Upper lobe of right lung (tissue), 1 donor: ENCODE measurements around the gene CHD2. TPM values are rescaled to one million over a fixed set of nuclear protein-coding genes. Genes with fewer than 3 reads are reported as not detected.
A peak's percentile ranks its signal among the peaks of the same experiment; 100 is the strongest.
"Not testable (repeated sequence)": the region's sequence is repeated elsewhere in the genome, so short reads cannot be mapped to it uniquely, and the experiment has no call there.

Source experiments
- ATAC-seq: fragments of 200-7000 bp; cut with Tn5 transposase; one replicate; pipeline ENCODE4 v1.9.1; 2020; ENCODE audit warnings: mild to moderate bottlenecking, moderate library complexity
- DNase-seq: peaks from one replicate; pipeline ENCODE4 v3.0.0-alpha.2; 2020
- H3K27ac ChIP-seq: fragments of 200-600 bp; one replicate; pipeline ENCODE4 v1.8.0; 2022
- H3K27me3 ChIP-seq: fragments of 200-600 bp; one replicate; pipeline ENCODE4 v1.8.0; 2022; ENCODE audit warnings: mild to moderate bottlenecking
- H3K36me3 ChIP-seq: fragments of 200-600 bp; one replicate; pipeline ENCODE4 v1.8.0; 2022
- H3K4me1 ChIP-seq: fragments of 200-600 bp; one replicate; pipeline ENCODE4 v1.8.0; 2022
- H3K4me3 ChIP-seq: fragments of 200-600 bp; one replicate; pipeline ENCODE4 v1.8.0; 2022; ENCODE audit warnings: mild to moderate bottlenecking
- H3K9me3 ChIP-seq: fragments of 200-600 bp; one replicate; pipeline ENCODE4 v1.8.0; 2022
- intact Hi-C: fragments of 100-400 bp; cut with DNase I; formaldehyde crosslinking; loops from one replicate; pipeline ENCODE4 v1.11.0; 2022
- total RNA-seq: library from RNA; stranded (reverse); fragmentation: NEBNext Ultra II Directional; extraction: Animal tissue kit (Norgen Biotek cat#: 25700); gene quantifications from one replicate; pipeline ENCODE4 v1.2.1, GENCODE V29; 2021
- TF ChIP-seq, protein P1 (sequence below): fragments of 200-600 bp; IDR thresholded peaks from one replicate; pipeline ENCODE4 v1.8.0; 2022; ENCODE audit warnings: antibody characterized with exemption
- donor health status: DM: no; HTN: yes; CAD: no; lungs with severe emphysema.

The CHD2 gene
- total RNA-seq, 1 donor from 2014 or later, result 161 TPM

- intact Hi-C loops, result no loop called here
- Histone ChIP-seq H3K27me3 (no peaks in the 10 kb centered on the region), H3K4me1 (peaks cover 7% of the 10 kb centered on the region), H3K4me3 (no peak overlapping the region), H3K27ac (no peak overlapping the region), H3K9me3 (no peaks in the 10 kb centered on the region), H3K36me3 (no peaks in the 10 kb centered on the region)
- no peak for DNase-seq
- TF ChIP-seq, protein P1, sequence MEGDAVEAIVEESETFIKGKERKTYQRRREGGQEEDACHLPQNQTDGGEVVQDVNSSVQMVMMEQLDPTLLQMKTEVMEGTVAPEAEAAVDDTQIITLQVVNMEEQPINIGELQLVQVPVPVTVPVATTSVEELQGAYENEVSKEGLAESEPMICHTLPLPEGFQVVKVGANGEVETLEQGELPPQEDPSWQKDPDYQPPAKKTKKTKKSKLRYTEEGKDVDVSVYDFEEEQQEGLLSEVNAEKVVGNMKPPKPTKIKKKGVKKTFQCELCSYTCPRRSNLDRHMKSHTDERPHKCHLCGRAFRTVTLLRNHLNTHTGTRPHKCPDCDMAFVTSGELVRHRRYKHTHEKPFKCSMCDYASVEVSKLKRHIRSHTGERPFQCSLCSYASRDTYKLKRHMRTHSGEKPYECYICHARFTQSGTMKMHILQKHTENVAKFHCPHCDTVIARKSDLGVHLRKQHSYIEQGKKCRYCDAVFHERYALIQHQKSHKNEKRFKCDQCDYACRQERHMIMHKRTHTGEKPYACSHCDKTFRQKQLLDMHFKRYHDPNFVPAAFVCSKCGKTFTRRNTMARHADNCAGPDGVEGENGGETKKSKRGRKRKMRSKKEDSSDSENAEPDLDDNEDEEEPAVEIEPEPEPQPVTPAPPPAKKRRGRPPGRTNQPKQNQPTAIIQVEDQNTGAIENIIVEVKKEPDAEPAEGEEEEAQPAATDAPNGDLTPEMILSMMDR, result no peak
- no peak for ATAC-seq
Observed at GRCh38 chr15:93058128-93058527, 158.0 kb downstream of the CHD2 start.

- Histone ChIP-seq H3K27ac (no peak overlapping the region), H3K4me1 (peaks cover 7% of the 10 kb centered on the region), H3K4me3 (no peak overlapping the region), H3K27me3 (no peaks in the 10 kb centered on the region), H3K36me3 (no peaks in the 10 kb centered on the region), H3K9me3 (no peaks in the 10 kb centered on the region)
- no peak for ATAC-seq
- DNase-seq, result no peak
- intact Hi-C loops, result no loop called here
- TF ChIP-seq, protein P1, result no peak
Observed at GRCh38 chr15:93058904-93059427, 158.8 kb downstream of the CHD2 start.

DNA sequence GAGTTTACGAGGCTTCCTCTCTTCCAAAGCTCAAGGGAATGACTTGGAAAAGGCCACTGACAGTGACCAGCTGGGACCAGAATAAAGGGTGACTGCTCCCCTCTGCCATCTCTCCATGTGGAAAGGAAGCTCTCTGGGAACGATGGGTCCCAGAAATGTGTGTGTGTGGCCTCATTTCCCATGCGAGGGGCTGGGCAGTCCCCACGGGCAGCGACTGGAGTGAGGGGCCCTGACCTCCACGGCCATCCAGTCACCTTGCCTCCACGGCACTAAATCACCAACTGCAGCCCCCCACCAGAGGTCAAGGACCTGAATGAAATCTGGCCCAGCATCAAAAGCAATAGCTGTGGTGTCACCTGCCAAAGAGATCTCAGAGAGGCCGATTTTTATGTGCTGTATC is 159.3 kb downstream of the CHD2 start:
- intact Hi-C loops, result no loop called here
- no peak for ATAC-seq
- no peak overlapping the region for H3K4me3 ChIP-seq
- no peak for DNase-seq
- TF ChIP-seq, protein P1, result no peak
- peaks cover 7% of the 10 kb centered on the region for H3K4me1 ChIP-seq
- no peaks in the 10 kb centered on the region for H3K36me3 ChIP-seq
- H3K27me3 ChIP-seq, result no peaks in the 10 kb centered on the region
- no peak overlapping the region for H3K27ac ChIP-seq
- H3K9me3 ChIP-seq, result no peaks in the 10 kb centered on the region

- DNase-seq (no peak), ATAC-seq (no peak)
- Histone ChIP-seq H3K27me3 (no peaks in the 10 kb centered on the region), H3K4me1 (peaks cover 7% of the 10 kb centered on the region), H3K36me3 (no peaks in the 10 kb centered on the region), H3K9me3 (no peaks in the 10 kb centered on the region), H3K27ac (no peak overlapping the region), H3K4me3 (no peak overlapping the region)
- intact Hi-C loops, result no loop called here
- TF ChIP-seq, protein P1, result no peak
Observed at GRCh38 chr15:93060336-93061248, 160.5 kb downstream of the CHD2 start.

DNA sequence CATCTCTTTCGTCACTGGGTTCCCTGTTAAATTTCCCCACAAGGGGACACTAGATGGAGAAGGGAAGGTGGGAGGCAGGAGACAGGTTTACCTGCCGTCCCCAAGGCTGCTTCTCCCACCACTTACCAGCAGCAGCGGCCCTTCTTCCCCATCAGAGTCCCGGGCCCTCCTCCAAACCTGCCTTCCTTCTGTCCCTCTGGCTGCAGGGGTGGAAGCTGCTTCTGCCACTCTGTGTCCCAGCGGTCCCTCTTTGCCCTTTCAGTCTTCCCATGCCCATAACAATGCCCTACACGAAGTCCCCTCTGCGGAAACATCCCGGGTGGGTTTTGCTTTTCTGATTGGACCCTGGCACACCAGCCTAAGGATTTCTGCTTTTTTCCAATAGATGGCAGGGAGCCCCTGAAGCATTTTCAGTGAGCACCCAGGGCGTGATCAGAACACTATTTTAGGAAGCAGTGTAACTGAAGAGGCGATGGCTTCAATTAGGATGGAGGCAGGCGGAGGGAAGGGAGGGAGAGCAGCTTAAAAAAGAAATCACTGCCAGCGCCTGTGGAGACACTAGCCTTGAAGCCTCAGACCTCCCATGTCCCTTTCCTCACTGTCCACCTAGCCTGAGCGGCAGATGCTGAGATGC is 162.6 kb downstream of the CHD2 start:
- DNase-seq, intact Hi-C loops, H3K27ac ChIP-seq, H3K9me3 ChIP-seq, H3K4me3 ChIP-seq, H3K36me3 ChIP-seq, H3K27me3 ChIP-seq, ATAC-seq: not testable (repeated sequence)
- H3K4me1 ChIP-seq, result peaks cover 12% of the 10 kb centered on the region

DNA sequence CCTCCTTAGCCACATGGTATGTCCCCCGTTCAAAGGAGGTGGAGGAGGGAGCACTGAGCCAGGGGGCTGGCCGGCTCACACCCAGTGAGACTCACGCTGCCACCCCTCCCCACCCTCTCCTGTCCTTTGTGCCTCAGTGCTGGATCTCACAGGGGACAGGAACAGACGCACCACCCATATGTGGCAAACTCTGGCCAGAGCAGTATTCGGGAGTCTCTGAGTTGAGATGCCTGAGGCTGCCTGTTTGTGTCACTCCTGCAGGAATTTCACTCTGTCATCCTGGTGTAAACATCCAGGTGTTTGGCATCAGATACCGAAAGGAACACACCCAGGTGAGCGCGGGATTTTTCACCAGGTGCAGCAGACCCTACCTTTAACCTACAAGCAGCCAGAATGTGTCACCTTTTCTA is 163.1 kb downstream of the CHD2 start:
- ATAC-seq (peak; percentile 9), DNase-seq (no peak)
- no peaks in the 10 kb centered on the region for H3K27me3 ChIP-seq
- no peaks in the 10 kb centered on the region for H3K9me3 ChIP-seq
- no peak overlapping the region for H3K4me3 ChIP-seq
- H3K36me3 ChIP-seq, result no peaks in the 10 kb centered on the region
- H3K27ac ChIP-seq, result no peak overlapping the region
- H3K4me1 ChIP-seq, result peaks cover 12% of the 10 kb centered on the region
- intact Hi-C loops, result no loop called here
- TF ChIP-seq, protein P1, result no peak
